HG03469 (cell line): ENCODE measurements around the gene EHD4.

Experiments used
- ATAC-seq: cut with Tn5 transposase; IDR thresholded peaks from one replicate; pipeline ENCODE4 v1.9.1; 2021; ENCODE audit warnings: mild to moderate bottlenecking, moderate library complexity, moderate number of reproducible peaks; ENCODE audit not compliant: unreplicated experiment

EHD4 gene

GRCh38 chr15:41866263-41866703 lies 106.1 kb downstream of the EHD4 start:
- no peak for ATAC-seq

- no peak for ATAC-seq
Measured at GRCh38 chr15:41865490-41866055, 106.8 kb downstream of the EHD4 start.

- ATAC-seq: no peak
Measured at GRCh38 chr15:41862515-41863116, 109.7 kb downstream of the EHD4 start.

- ATAC-seq: no peak
Measured at GRCh38 chr15:41861736-41862356, 110.5 kb downstream of the EHD4 start.

GRCh38 chr15:41860049-41860828 lies 112.1 kb downstream of the EHD4 start:
- ATAC-seq: no peak

- no peak for ATAC-seq
Measured at GRCh38 chr15:41858756-41859155, 113.6 kb downstream of the EHD4 start.

GRCh38 chr15:41857316-41857715 lies 115.0 kb downstream of the EHD4 start:
- ATAC-seq: no peak

- no peak for ATAC-seq
Measured at GRCh38 chr15:41856716-41857115, 115.6 kb downstream of the EHD4 start.

- no peak for ATAC-seq
Measured at GRCh38 chr15:41856262-41856661, 116.1 kb downstream of the EHD4 start.

GRCh38 chr15:41855261-41855961 lies 116.9 kb downstream of the EHD4 start:
- no peak for ATAC-seq

- ATAC-seq: no peak
Measured at GRCh38 chr15:41854443-41854842, 117.9 kb downstream of the EHD4 start.

GRCh38 chr15:41853831-41854230 lies 118.5 kb downstream of the EHD4 start:
- ATAC-seq: no peak

GRCh38 chr15:41852736-41853590 lies 119.4 kb downstream of the EHD4 start:
- no peak for ATAC-seq

- no peak for ATAC-seq
Measured at GRCh38 chr15:41851755-41852370, 120.5 kb downstream of the EHD4 start.

- no peak for ATAC-seq
Measured at GRCh38 chr15:41851167-41851523, 121.2 kb downstream of the EHD4 start.

- ATAC-seq: no peak
Measured at GRCh38 chr15:41850482-41851166, 121.7 kb downstream of the EHD4 start.

- ATAC-seq: no peak
Measured at GRCh38 chr15:41849861-41850260, 122.5 kb downstream of the EHD4 start.

- no peak for ATAC-seq
Measured at GRCh38 chr15:41849204-41849603, 123.2 kb downstream of the EHD4 start.

- ATAC-seq: no peak
Measured at GRCh38 chr15:41848631-41849030, 123.7 kb downstream of the EHD4 start.
